H9 (cell line): Measurements from ENCODE around the gene AMOT. TPM values are rescaled to one million over a fixed set of nuclear protein-coding genes. Genes with fewer than 3 reads are reported as not detected.

Experiments used
- DNase-seq: peaks from one replicate; pipeline ENCODE4 v3.0.0-alpha.2; 2017
- H2AFZ ChIP-seq: one replicate; pipeline ENCODE4 v1.6.1; 2013; ENCODE audit warnings: mild to moderate bottlenecking, low read length, control low read depth, moderate library complexity
- H2AK5ac ChIP-seq: 2 replicates; pipeline ENCODE4 v1.6.1; 2013; ENCODE audit warnings: low read length, control low read depth, mixed read lengths; ENCODE audit not compliant: insufficient read length
- H2BK120ac ChIP-seq: one replicate; pipeline ENCODE4 v1.6.1; 2013; ENCODE audit warnings: low read depth, mild to moderate bottlenecking, low read length, control low read depth, inconsistent platforms; ENCODE audit not compliant: poor library complexity, severe bottlenecking
- H2BK12ac ChIP-seq: 2 replicates; pipeline ENCODE4 v1.6.1; 2013; ENCODE audit warnings: low read length, control low read depth, mixed read lengths, low read depth; ENCODE audit not compliant: insufficient read length
- H2BK15ac ChIP-seq: 2 replicates; pipeline ENCODE4 v1.6.1; 2013; ENCODE audit warnings: low read depth, low read length, control low read depth
- H2BK20ac ChIP-seq: one replicate; pipeline ENCODE4 v1.6.1; 2013; ENCODE audit warnings: low read depth, mild to moderate bottlenecking, low read length, control low read depth, inconsistent platforms; ENCODE audit not compliant: poor library complexity, severe bottlenecking
- H2BK5ac ChIP-seq: 2 replicates; pipeline ENCODE4 v1.6.1; 2013; ENCODE audit warnings: low read length, control low read depth, mixed read lengths; ENCODE audit not compliant: insufficient read length
- H3K14ac ChIP-seq: 2 replicates; pipeline ENCODE4 v1.6.1; 2013; ENCODE audit warnings: low read length, control low read depth; ENCODE audit not compliant: insufficient read depth
- H3K18ac ChIP-seq: 2 replicates; pipeline ENCODE4 v1.6.1; 2013; ENCODE audit warnings: low read depth, mild to moderate bottlenecking, mixed read lengths, low read length, control low read depth; ENCODE audit not compliant: insufficient read length
- H3K23ac ChIP-seq: 2 replicates; pipeline ENCODE4 v1.6.1; 2013; ENCODE audit warnings: low read length, control low read depth, mixed read lengths, low read depth; ENCODE audit not compliant: insufficient read length
- H3K23me2 ChIP-seq: 2 replicates; pipeline ENCODE4 v1.6.1; 2013; ENCODE audit warnings: low read depth, mild to moderate bottlenecking, mixed read lengths, low read length, control low read depth; ENCODE audit not compliant: insufficient read length, poor library complexity, severe bottlenecking
- H3K27ac ChIP-seq: 2 replicates; pipeline ENCODE4 v1.5.1; 2013; ENCODE audit warnings: low read length, control low read depth, mixed read lengths, low read depth; ENCODE audit not compliant: insufficient read length
- H3K27me3 ChIP-seq: 2 replicates; pipeline ENCODE4 v1.6.1; 2013; ENCODE audit warnings: low read length, control low read depth, inconsistent platforms; ENCODE audit not compliant: insufficient read depth
- H3K4ac ChIP-seq: 2 replicates; pipeline ENCODE4 v1.6.1; 2013; ENCODE audit warnings: low read depth, mild to moderate bottlenecking, control low read depth, inconsistent platforms, low read length, moderate library complexity
- H3K4me1 ChIP-seq: 2 replicates; pipeline ENCODE4 v1.6.1; 2013; ENCODE audit warnings: low read length, control low read depth, inconsistent platforms; ENCODE audit not compliant: insufficient read depth
- H3K4me2 ChIP-seq: 2 replicates; pipeline ENCODE4 v1.6.1; 2013; ENCODE audit warnings: low read length, control low read depth, mixed read lengths; ENCODE audit not compliant: insufficient read length, insufficient read depth
- H3K56ac ChIP-seq: 2 replicates; pipeline ENCODE4 v1.6.1; 2013; ENCODE audit warnings: low read depth, mild to moderate bottlenecking, mixed read lengths, low read length, control low read depth; ENCODE audit not compliant: insufficient read length
- H3K79me1 ChIP-seq: 2 replicates; pipeline ENCODE4 v1.6.1; 2013; ENCODE audit warnings: low read depth, mild to moderate bottlenecking, moderate library complexity, low read length, control low read depth, inconsistent platforms; ENCODE audit not compliant: insufficient read depth, poor library complexity, severe bottlenecking
- H3K79me2 ChIP-seq: 2 replicates; pipeline ENCODE4 v1.6.1; 2013; ENCODE audit warnings: low read length, control low read depth, inconsistent platforms; ENCODE audit not compliant: insufficient read depth
- H3K9ac ChIP-seq: 2 replicates; pipeline ENCODE4 v1.6.1; 2013; ENCODE audit warnings: low read length, control low read depth, mixed read lengths; ENCODE audit not compliant: insufficient read length; ENCODE audit errors: extremely low read depth
- H3K9me3 ChIP-seq: one replicate; pipeline ENCODE4 v1.6.1; 2013; ENCODE audit warnings: low read depth, low read length, inconsistent platforms; ENCODE audit not compliant: control insufficient read depth
- H3T11ph ChIP-seq: one replicate; pipeline ENCODE4 v1.6.1; 2013; ENCODE audit warnings: mild to moderate bottlenecking, low read length, control low read depth, inconsistent platforms
- H4K20me1 ChIP-seq: one replicate; pipeline ENCODE4 v1.6.1; 2013; ENCODE audit not compliant: control insufficient read depth, insufficient read length, insufficient read depth
- H4K5ac ChIP-seq: 2 replicates; pipeline ENCODE4 v1.6.1; 2013; ENCODE audit warnings: low read depth, mild to moderate bottlenecking, mixed read lengths, low read length, control low read depth; ENCODE audit not compliant: insufficient read length
- H4K8ac ChIP-seq: replicated peaks from 2 replicates; pipeline ENCODE4 v1.6.1; 2013; ENCODE audit warnings: low read length, control low read depth, mixed read lengths, low read depth; ENCODE audit not compliant: insufficient read length
- H4K91ac ChIP-seq: 2 replicates; pipeline ENCODE4 v1.6.1; 2013; ENCODE audit warnings: low read depth, mild to moderate bottlenecking, moderate library complexity, mixed read lengths, low read length, control low read depth; ENCODE audit not compliant: insufficient read length
- H3K27ac Mint-ChIP-seq, 3 experiments: 2 replicates in 2 of 3; 3 replicates in 1 of 3; pipeline ENCODE4 v1.8.0; 2020 to 2021; ENCODE audit warnings: mixed read lengths in 3 of 3, mild to moderate bottlenecking in 1 of 3, moderate library complexity in 1 of 3
- H3K27me3 Mint-ChIP-seq: 2 replicates; pipeline ENCODE4 v1.8.0; 2021; ENCODE audit warnings: low read depth, mild to moderate bottlenecking, moderate library complexity, mixed read lengths
- H3K36me3 Mint-ChIP-seq, 3 experiments: 2 replicates in 2 of 3; 3 replicates in 1 of 3; pipeline ENCODE4 v1.8.0; 2020 to 2021; ENCODE audit warnings: low read depth in 3 of 3, mixed read lengths in 3 of 3; ENCODE audit not compliant: insufficient read depth in 1 of 3
- H3K4me1 Mint-ChIP-seq, 2 experiments: 2 replicates each; pipeline ENCODE4 v1.8.0; 2020; ENCODE audit warnings: mixed read lengths in 2 of 2
- H3K4me3 Mint-ChIP-seq, 2 experiments: 2 replicates in 1 of 2; 3 replicates in 1 of 2; pipeline ENCODE4 v1.8.0; 2020 to 2021; ENCODE audit warnings: mild to moderate bottlenecking in 2 of 2, mixed read lengths in 2 of 2, moderate library complexity in 1 of 2
- H3K9me3 Mint-ChIP-seq, 2 experiments: 2 replicates in 1 of 2; 3 replicates in 1 of 2; pipeline ENCODE4 v1.8.0; 2020; ENCODE audit warnings: mild to moderate bottlenecking in 2 of 2, mixed read lengths in 2 of 2, moderate library complexity in 1 of 2
- WGBS: extraction: QIAGEN DNeasy Blood & Tissue Kit; methylation state at CpG from one replicate; pipeline ENCODE4 v1.1.7; 2013; ENCODE audit warnings: missing lambda C conversion rate, low lambda C conversion rate, mixed read lengths; ENCODE audit not compliant: insufficient read length; ENCODE audit errors: extremely low coverage; 5-methylcytosine and 5-hydroxymethylcytosine counted together
- total RNA-seq: library from RNA; stranded (reverse); gene quantifications from 2 replicates; pipeline ENCODE4 v1.2.1, GENCODE V29; 2021
- TF ChIP-seq, protein P1 (sequence below): fragments of 200-600 bp; sonication (generic); conservative IDR thresholded peaks from 3 replicates; pipeline ENCODE4 v1.8.0; 2021; ENCODE audit warnings: antibody characterized with exemption, mild to moderate bottlenecking

The AMOT gene
- total RNA-seq, 1 experiment from 2014 or later: 17.6 TPM

DNA sequence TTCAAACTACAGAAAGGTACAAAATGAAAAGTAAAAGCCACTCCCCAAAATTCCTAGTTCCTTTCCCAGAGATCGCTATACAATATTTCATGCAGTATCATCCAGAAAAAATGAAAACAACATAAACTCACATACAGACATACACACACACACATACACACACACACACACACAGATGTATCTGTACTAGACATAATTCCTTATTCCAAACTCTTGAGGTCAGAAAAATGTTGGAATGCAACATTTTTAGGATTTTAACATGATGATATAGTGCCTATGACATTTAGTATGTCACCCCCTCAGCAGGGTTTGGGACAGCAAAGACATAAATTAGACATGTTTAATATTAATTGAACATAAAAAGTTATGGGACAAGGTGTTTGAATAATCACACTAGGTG is 87.5 kb downstream of the AMOT start:
- WGBS: no CpG with 5 or more reads among the region's 1 CpG
- Histone ChIP-seq H3K23ac (no peak overlapping the region), H2BK15ac (no peak overlapping the region), H3K18ac (no peak overlapping the region), H3K79me2 (no peaks in the 10 kb centered on the region), H2AFZ (no peak overlapping the region), H4K5ac (no peak overlapping the region), H3K56ac (no peak overlapping the region), H2BK12ac (no peak overlapping the region), H3K23me2 (no peaks in the 10 kb centered on the region), H2BK20ac (no peak overlapping the region), H3K9me3 (no peaks in the 10 kb centered on the region), H3K27me3 (no peaks in the 10 kb centered on the region), H3K4ac (no peak overlapping the region), H3K4me2 (no peak overlapping the region), H2AK5ac (no peak overlapping the region), H2BK5ac (no peak overlapping the region), H3K14ac (no peak overlapping the region), H4K91ac (no peak overlapping the region), H3K27ac (no peak overlapping the region), H3T11ph (no peak overlapping the region), H4K20me1 (no peaks in the 10 kb centered on the region), H3K4me1 (no peaks in the 10 kb centered on the region), H3K79me1 (no peaks in the 10 kb centered on the region), H2BK120ac (no peak overlapping the region), H4K8ac (no peak overlapping the region), H3K9ac (no peak overlapping the region)
- no peak overlapping the region for H3K4me3 Mint-ChIP-seq
- no peaks in the 10 kb centered on the region for H3K4me1 Mint-ChIP-seq
- peaks cover 0 to 5% of the 10 kb centered on the region in 2 experiments; a peak in 2 of 5 replicates for H3K9me3 Mint-ChIP-seq
- DNase-seq: no peak
- H3K27ac Mint-ChIP-seq: no peak overlapping the region
- TF ChIP-seq, protein P1, sequence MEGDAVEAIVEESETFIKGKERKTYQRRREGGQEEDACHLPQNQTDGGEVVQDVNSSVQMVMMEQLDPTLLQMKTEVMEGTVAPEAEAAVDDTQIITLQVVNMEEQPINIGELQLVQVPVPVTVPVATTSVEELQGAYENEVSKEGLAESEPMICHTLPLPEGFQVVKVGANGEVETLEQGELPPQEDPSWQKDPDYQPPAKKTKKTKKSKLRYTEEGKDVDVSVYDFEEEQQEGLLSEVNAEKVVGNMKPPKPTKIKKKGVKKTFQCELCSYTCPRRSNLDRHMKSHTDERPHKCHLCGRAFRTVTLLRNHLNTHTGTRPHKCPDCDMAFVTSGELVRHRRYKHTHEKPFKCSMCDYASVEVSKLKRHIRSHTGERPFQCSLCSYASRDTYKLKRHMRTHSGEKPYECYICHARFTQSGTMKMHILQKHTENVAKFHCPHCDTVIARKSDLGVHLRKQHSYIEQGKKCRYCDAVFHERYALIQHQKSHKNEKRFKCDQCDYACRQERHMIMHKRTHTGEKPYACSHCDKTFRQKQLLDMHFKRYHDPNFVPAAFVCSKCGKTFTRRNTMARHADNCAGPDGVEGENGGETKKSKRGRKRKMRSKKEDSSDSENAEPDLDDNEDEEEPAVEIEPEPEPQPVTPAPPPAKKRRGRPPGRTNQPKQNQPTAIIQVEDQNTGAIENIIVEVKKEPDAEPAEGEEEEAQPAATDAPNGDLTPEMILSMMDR: no peak
- H3K27me3 Mint-ChIP-seq: no peaks in the 10 kb centered on the region
- H3K36me3 Mint-ChIP-seq: no peaks in the 10 kb centered on the region; a peak in 1 of 7 replicates
